ENCODE measurements around the gene COPZ2. TPM values are rescaled to one million over a fixed set of nuclear protein-coding genes. Genes with fewer than 3 reads are reported as not detected.

COPZ2 gene
- total RNA-seq, 6 donors from 2014 or later: 5.2 to 33.5 (median 17.7) TPM

- Histone ChIP-seq H3K27ac (no peak overlapping the region), H3K4me1 (peaks cover 0 to 8% (median 3%) of the 10 kb centered on the region in 4 donors), H3K36me3 (peaks cover 10 to 89% (median 52%) of the 10 kb centered on the region in 4 donors), H3K27me3 (no peaks in the 10 kb centered on the region), H3K9me3 (no peaks in the 10 kb centered on the region), H3K4me3 (no peak overlapping the region)
- ATAC-seq (ENCODE audit: low FRiP score in 2 of 2): no peak
- 68 to 82% methylated on average over 1 of the region's 1 CpG for WGBS, 2 donors
- TF ChIP-seq EP300 (IDR thresholded peaks at IDR 0.05) (no peak), POLR2A (IDR thresholded peaks at IDR 0.05) (no peak), POLR2AphosphoS5 (IDR thresholded peaks at IDR 0.05) (no peak), CTCF (IDR thresholded peaks at IDR 0.05) (no peak)
- no peak for DNase-seq
Measured at GRCh38 chr17:48066656-48067055, 29.1 kb upstream of the COPZ2 start.

GRCh38 chr17:48066192-48066591 lies 28.6 kb upstream of the COPZ2 start:
- 73 to 74% methylated on average over 1 of the region's 1 CpG for WGBS, 2 donors
- Histone ChIP-seq H3K9me3 (no peaks in the 10 kb centered on the region), H3K4me1 (peaks cover 0 to 8% (median 3%) of the 10 kb centered on the region in 4 donors), H3K27ac (no peak overlapping the region), H3K4me3 (no peak overlapping the region), H3K27me3 (no peaks in the 10 kb centered on the region), H3K36me3 (peaks cover 10 to 89% (median 50%) of the 10 kb centered on the region in 4 donors)
- no peak for TF ChIP-seq CTCF (IDR thresholded peaks at IDR 0.05)
- no peak for TF ChIP-seq POLR2AphosphoS5 (IDR thresholded peaks at IDR 0.05)
- TF ChIP-seq POLR2A (IDR thresholded peaks at IDR 0.05): no peak
- TF ChIP-seq EP300 (IDR thresholded peaks at IDR 0.05): no peak
- ATAC-seq (ENCODE audit: low FRiP score in 2 of 2) (no peak), DNase-seq (no peak)

- Histone ChIP-seq H3K9me3 (no peaks in the 10 kb centered on the region), H3K4me1 (peaks cover 0 to 8% (median 6%) of the 10 kb centered on the region in 4 donors), H3K27ac (no peak overlapping the region), H3K27me3 (no peaks in the 10 kb centered on the region), H3K36me3 (peaks cover 11 to 88% (median 53%) of the 10 kb centered on the region in 4 donors), H3K4me3 (no peak overlapping the region)
- 85 to 90% methylated on average over 3 of the region's 3 CpGs for WGBS, 2 donors
- ATAC-seq (ENCODE audit: low FRiP score in 2 of 2): no peak
- TF ChIP-seq EP300 (IDR thresholded peaks at IDR 0.05) (no peak), POLR2AphosphoS5 (IDR thresholded peaks at IDR 0.05) (no peak), CTCF (IDR thresholded peaks at IDR 0.05) (no peak), POLR2A (IDR thresholded peaks at IDR 0.05) (no peak)
- DNase-seq: no peak
Measured at GRCh38 chr17:48064638-48065037, 27.0 kb upstream of the COPZ2 start.

- Histone ChIP-seq H3K4me1 (peaks cover 0 to 7% (median 5%) of the 10 kb centered on the region in 4 donors), H3K4me3 (no peak overlapping the region), H3K27ac (no peak overlapping the region), H3K9me3 (no peaks in the 10 kb centered on the region), H3K27me3 (no peaks in the 10 kb centered on the region), H3K36me3 (peaks cover 30 to 89% (median 63%) of the 10 kb centered on the region in 4 donors)
- 96 to 100% methylated on average over 6 to 7 of the region's 7 CpGs for WGBS, 2 donors
- DNase-seq: no peak
- no peak for ATAC-seq (ENCODE audit: low FRiP score in 2 of 2)
- TF ChIP-seq EP300 (IDR thresholded peaks at IDR 0.05) (no peak), POLR2A (IDR thresholded peaks at IDR 0.05) (no peak), POLR2AphosphoS5 (IDR thresholded peaks at IDR 0.05) (no peak), CTCF (IDR thresholded peaks at IDR 0.05) (no peak)
Measured at GRCh38 chr17:48062273-48062672, 24.7 kb upstream of the COPZ2 start.

- TF ChIP-seq CTCF (IDR thresholded peaks at IDR 0.05) (no peak), POLR2A (IDR thresholded peaks at IDR 0.05) (no peak), POLR2AphosphoS5 (IDR thresholded peaks at IDR 0.05) (no peak), EP300 (IDR thresholded peaks at IDR 0.05) (no peak)
- H3K36me3 ChIP-seq: peaks cover 38 to 91% (median 81%) of the 10 kb centered on the region in 4 donors
- no peaks in the 10 kb centered on the region for H3K9me3 ChIP-seq
- peaks cover 5 to 10% (median 7%) of the 10 kb centered on the region in 4 donors for H3K4me1 ChIP-seq
- no peak for ATAC-seq (ENCODE audit: low FRiP score in 2 of 2)
- no peak overlapping the region for H3K4me3 ChIP-seq
- H3K27ac ChIP-seq: no peak overlapping the region
- WGBS, 2 donors: 71 to 79% methylated on average over 5 to 7 of the region's 7 CpGs
- no peaks in the 10 kb centered on the region for H3K27me3 ChIP-seq
- peak in 1 of 2 donors; percentile 34 for DNase-seq
Measured at GRCh38 chr17:48060249-48060648, 22.7 kb upstream of the COPZ2 start.

Data from upper lobe of left lung (tissue), 6 donors.